ENCODE results near the gene TMPRSS11A.

The TMPRSS11A gene

DNA sequence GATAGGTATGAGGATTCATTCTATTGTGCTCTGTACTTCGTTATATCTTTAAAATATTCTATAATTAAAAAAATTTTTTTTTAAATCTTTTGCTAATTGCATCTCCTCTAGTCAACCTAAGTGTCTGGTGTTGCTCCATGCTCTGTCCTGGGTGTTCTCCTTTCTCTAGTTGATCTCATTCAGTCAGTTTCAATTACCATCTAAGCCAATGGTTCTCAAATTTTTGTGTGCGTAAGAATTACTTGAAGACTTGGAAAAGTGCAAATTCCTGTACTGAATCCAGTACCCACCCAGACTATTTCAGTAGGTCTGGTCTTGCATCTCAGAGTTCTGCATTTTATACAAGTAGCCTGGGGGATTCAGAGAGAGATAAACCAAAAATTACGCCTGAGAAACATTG lies 86.2 kb downstream of the TMPRSS11A start:
- in situ Hi-C loops (cut with MboI; ENCODE audit: low sequenced_read_pairs, unreplicated experiment): no loop called here
- no peak for DNase-seq (ENCODE audit: low spot score)
- TF ChIP-seq, protein P1, sequence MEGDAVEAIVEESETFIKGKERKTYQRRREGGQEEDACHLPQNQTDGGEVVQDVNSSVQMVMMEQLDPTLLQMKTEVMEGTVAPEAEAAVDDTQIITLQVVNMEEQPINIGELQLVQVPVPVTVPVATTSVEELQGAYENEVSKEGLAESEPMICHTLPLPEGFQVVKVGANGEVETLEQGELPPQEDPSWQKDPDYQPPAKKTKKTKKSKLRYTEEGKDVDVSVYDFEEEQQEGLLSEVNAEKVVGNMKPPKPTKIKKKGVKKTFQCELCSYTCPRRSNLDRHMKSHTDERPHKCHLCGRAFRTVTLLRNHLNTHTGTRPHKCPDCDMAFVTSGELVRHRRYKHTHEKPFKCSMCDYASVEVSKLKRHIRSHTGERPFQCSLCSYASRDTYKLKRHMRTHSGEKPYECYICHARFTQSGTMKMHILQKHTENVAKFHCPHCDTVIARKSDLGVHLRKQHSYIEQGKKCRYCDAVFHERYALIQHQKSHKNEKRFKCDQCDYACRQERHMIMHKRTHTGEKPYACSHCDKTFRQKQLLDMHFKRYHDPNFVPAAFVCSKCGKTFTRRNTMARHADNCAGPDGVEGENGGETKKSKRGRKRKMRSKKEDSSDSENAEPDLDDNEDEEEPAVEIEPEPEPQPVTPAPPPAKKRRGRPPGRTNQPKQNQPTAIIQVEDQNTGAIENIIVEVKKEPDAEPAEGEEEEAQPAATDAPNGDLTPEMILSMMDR (IDR thresholded peaks at IDR 0.05; ENCODE audit: borderline replicate concordance, control extremely low read depth, extremely low read depth, insufficient read depth, missing control alignments): no peak

DNA sequence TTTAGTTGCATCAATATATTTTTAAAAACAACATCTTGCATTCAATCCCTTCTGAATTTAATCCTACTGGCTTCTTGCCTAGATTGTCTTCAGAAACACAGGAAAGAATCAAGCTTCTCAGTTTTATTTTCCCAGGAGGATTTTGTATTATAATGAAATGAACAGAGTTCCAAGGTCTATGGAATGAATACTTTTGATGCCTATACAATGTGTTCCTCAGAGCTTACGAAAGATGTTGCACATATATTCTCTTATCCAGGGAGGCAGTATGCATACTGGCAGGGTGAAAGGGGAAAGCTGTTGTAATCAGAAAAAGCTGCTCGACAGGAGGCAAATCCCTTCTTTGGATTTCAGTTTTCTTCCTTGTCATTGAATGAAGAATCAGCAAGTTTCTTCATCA lies 88.3 kb downstream of the TMPRSS11A start:
- TF ChIP-seq, protein P1 (IDR thresholded peaks at IDR 0.05; ENCODE audit: borderline replicate concordance, control extremely low read depth, extremely low read depth, insufficient read depth, missing control alignments): no peak
- in situ Hi-C loops (cut with MboI; ENCODE audit: low sequenced_read_pairs, unreplicated experiment): no loop called here
- no peak for DNase-seq (ENCODE audit: low spot score)

DNA sequence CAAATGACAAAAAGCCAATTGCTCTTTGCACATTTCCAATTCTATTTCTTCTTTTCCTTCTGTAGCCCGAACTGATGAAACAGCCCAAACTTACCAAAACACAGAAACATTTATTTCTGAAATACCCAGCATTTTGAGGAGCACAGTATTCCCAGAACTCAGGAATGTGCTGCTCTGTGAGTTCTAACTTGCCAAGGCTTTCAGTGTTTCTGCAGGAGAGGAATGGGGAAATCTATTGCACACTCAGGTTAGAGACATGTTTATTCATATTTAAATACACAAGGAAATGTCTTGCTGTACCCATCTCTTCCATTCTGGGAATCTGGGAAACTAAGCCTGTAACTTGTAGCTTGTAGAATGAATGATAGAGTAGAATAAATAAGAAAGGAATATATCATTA lies 90.2 kb downstream of the TMPRSS11A start:
- no peak for DNase-seq (ENCODE audit: low spot score)
- TF ChIP-seq, protein P1 (IDR thresholded peaks at IDR 0.05; ENCODE audit: borderline replicate concordance, control extremely low read depth, extremely low read depth, insufficient read depth, missing control alignments): no peak
- in situ Hi-C loops (cut with MboI; ENCODE audit: low sequenced_read_pairs, unreplicated experiment): no loop called here

DNA sequence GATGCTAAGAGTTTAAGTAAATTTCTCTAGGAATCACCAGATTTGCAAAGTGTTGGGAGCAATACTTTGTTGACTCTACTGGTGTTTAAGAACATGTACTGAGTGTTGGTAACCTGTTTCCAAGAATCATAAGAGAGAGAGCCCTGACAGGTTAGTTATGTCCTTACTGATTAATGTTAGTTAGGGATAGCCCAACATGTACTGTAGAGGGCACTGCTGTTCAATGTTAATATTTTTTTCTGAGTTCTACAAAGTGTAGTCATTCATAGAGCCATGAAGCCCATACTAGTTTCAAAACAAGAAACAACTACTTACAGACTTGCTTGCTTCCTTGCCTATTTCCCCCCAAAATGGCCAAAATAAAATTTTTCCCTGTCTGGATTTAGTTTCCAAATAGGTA lies 91.4 kb downstream of the TMPRSS11A start:
- TF ChIP-seq, protein P1 (IDR thresholded peaks at IDR 0.05; ENCODE audit: borderline replicate concordance, control extremely low read depth, extremely low read depth, insufficient read depth, missing control alignments): no peak
- in situ Hi-C loops (cut with MboI; ENCODE audit: low sequenced_read_pairs, unreplicated experiment): no loop called here
- DNase-seq (ENCODE audit: low spot score): peak; percentile 32

DNA sequence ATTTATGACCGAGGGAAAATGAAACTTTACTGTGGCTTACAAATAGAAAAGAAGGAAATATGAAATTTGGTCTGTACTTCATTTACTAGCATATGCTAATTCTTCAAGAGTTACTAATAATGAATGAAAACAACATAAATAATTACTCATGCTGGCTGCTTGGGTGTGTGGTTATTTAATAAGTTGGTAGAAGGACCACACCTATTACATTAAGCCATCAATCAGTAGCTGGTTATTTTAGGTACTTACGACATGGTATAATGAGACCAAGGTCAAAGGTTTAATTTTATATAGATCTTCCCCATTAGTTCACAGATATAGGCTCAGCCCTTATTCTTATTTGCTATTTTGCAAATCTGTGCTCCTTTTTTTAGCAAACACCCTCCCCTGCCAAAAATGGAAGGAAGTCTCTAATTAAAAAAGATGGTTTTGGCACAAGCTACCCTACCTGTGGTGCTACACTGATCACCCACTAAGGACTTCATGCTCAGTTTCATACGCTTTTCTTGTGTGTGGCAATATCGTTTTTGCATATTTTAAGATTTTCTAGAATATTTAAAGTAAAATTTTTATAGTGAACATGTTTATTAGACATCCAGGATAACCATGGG lies 93.6 kb downstream of the TMPRSS11A start:
- TF ChIP-seq, protein P1 (IDR thresholded peaks at IDR 0.05; ENCODE audit: borderline replicate concordance, control extremely low read depth, extremely low read depth, insufficient read depth, missing control alignments): no peak
- in situ Hi-C loops (cut with MboI; ENCODE audit: low sequenced_read_pairs, unreplicated experiment): no loop called here
- no peak for DNase-seq (ENCODE audit: low spot score)

DNA sequence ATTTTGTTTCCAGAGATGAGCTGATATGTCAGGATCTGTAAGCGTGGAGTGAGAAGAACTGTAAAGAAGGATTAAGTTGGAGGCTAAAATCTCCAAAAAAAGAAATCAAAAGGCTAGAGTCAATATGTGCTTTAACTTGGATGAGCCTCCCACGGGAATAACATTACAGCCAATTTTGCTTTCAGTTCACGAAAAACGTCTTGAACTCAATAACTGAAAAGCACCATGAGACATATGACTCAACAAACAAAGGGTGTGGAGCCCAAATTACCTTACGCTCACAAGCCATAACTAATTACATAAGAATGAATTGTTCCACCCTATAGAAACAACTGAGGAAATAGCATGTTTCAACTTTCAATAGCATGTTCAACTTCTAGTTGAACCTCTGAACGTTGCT lies 101.8 kb downstream of the TMPRSS11A start:
- no peak for DNase-seq (ENCODE audit: low spot score)
- in situ Hi-C loops (cut with MboI; ENCODE audit: low sequenced_read_pairs, unreplicated experiment): no loop called here
- TF ChIP-seq, protein P1 (IDR thresholded peaks at IDR 0.05; ENCODE audit: borderline replicate concordance, control extremely low read depth, extremely low read depth, insufficient read depth, missing control alignments): no peak
